ENCODE data around the gene DENND6B.

DNA sequence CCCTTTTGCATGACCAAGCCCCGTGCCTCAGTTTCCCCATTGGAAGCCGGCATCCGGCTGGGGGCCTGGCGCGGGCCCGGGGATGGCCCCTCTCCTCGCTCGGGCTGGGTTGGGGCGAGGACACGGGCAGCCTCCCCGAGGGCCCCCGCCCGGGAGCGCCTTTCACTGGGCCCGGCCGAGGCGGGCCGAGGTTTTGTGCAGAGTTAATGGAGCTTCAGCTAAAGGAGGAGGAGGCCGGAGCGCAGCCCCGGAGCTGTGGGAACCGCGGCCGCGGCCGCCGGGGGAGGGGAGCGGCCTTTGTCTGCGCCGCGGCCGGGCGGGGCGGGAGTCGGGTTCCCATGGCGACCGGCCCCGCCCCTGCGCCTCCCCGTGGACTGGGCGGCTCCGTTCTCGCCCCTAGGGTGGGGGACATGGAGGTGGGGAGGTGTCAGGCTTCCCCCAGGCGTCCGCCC is 55.3 kb downstream of the DENND6B start:
- TF ChIP-seq, protein P1, sequence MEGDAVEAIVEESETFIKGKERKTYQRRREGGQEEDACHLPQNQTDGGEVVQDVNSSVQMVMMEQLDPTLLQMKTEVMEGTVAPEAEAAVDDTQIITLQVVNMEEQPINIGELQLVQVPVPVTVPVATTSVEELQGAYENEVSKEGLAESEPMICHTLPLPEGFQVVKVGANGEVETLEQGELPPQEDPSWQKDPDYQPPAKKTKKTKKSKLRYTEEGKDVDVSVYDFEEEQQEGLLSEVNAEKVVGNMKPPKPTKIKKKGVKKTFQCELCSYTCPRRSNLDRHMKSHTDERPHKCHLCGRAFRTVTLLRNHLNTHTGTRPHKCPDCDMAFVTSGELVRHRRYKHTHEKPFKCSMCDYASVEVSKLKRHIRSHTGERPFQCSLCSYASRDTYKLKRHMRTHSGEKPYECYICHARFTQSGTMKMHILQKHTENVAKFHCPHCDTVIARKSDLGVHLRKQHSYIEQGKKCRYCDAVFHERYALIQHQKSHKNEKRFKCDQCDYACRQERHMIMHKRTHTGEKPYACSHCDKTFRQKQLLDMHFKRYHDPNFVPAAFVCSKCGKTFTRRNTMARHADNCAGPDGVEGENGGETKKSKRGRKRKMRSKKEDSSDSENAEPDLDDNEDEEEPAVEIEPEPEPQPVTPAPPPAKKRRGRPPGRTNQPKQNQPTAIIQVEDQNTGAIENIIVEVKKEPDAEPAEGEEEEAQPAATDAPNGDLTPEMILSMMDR (IDR thresholded peaks at IDR 0.05) = no peak
- TF ChIP-seq POLR2A (IDR thresholded peaks at IDR 0.05) (no peak), POLR2AphosphoS5 (IDR thresholded peaks at IDR 0.05; ENCODE audit: insufficient read depth in 1 of 2, low read depth in 1 of 2) (no peak)

All from vagina (tissue), 2 donors.